Limb (tissue), 2 donors: ENCODE measurements around the gene MAP3K21.

Source experiments
- DNase-seq, 2 donors: peaks; one replicate each; pipeline ENCODE4 v3.0.0-alpha.2; 2016; ENCODE audit errors: extremely low spot score in 2 of 2

Gene MAP3K21

DNA sequence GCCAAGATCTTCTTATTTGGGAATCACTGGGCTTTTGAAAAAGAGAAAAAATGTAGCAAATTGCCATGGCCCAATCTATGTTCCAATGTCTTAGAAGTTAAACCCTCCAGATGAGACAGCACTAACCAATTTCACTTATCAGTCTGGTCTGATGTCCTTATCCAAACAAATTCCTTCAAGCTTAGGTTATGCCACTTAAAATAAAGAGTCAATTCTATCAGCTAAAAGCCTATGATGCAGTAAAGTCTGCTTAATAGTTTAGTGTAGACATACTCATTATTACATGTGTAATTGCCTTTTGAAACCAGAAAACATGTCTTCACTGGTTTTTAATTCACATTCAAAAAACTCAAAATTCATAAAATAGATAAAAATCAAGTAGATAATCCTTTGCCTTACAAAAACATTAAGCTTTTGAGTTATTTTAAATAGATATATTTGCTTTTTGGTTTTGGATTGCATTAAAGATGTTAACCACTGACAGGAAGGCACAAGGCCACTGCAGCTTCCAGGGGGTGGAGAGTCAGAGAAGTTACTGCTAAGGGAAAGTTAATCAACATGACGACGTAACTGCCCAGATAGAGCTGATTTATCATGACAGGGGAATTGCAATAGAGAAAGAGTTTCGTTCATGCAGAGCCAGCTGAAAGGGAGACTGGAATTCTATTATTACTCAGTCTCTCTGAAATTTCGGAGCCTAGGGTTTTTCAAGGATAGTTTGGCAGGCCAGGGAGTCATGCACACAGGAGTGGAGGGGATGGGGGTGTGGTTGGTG is 106.1 kb downstream of the MAP3K21 start:
- no peak for DNase-seq
